Coronary artery (tissue), 2 donors: ENCODE results near the gene TREX2.

Experiments used
- DNase-seq: peaks from one replicate; pipeline ENCODE4 v3.0.0-alpha.2; 2017; ENCODE audit warnings: low spot score
- H3K27ac ChIP-seq, 2 donors: fragments of 200-600 bp; sonication (generic); one replicate each; pipeline ENCODE4 v1.5.1; 2016 to 2019
- H3K4me3 ChIP-seq: fragments of 200-600 bp; sonication (generic); 2 replicates; pipeline ENCODE4 v1.5.1; 2016; ENCODE audit warnings: mild to moderate bottlenecking, moderate library complexity
- TF ChIP-seq, protein P1 (sequence below): fragments of 200-600 bp; sonication (generic); IDR thresholded peaks from one replicate; pipeline ENCODE4 v1.5.1; 2019; ENCODE audit warnings: antibody characterized with exemption

Gene TREX2

DNA sequence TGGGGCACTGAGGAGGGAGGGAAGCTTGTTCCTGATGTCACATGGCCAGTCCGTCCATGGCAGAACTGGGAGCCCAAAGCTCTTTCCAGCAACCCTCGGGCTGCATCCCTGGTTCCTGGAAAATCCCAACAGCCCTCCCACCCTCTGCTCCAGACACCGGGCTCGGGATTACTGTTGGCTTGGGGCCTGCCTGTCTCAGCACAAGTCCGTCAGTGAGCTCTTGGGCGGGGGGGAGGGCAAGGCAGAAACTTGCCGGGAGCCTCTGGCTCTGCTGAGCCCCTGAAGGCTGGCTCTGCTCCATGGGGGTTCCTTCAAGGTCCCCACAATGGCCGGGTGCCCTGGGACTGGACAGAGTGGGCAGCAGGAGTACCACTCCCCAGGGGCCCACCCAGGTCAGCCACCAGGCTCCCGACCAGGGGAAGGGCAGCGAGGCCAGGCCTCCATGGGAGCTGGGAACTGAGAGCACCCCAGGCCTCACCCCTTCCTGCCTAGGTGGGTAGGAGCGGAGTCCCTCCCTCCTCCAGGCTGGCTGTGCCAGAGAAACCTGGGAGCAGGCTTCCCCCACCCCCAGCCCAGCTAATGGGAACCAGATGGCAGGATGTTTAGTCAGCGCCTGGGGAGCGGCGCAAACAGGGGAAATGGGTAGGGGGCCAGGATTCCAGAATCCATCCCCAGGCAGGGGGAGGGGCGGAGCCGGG lies 31.0 kb upstream of the TREX2 start:
- peak overlapping the region; percentile 47 for H3K4me3 ChIP-seq
- H3K27ac ChIP-seq: peak overlapping the region; percentile 78 to 91
- TF ChIP-seq, protein P1, sequence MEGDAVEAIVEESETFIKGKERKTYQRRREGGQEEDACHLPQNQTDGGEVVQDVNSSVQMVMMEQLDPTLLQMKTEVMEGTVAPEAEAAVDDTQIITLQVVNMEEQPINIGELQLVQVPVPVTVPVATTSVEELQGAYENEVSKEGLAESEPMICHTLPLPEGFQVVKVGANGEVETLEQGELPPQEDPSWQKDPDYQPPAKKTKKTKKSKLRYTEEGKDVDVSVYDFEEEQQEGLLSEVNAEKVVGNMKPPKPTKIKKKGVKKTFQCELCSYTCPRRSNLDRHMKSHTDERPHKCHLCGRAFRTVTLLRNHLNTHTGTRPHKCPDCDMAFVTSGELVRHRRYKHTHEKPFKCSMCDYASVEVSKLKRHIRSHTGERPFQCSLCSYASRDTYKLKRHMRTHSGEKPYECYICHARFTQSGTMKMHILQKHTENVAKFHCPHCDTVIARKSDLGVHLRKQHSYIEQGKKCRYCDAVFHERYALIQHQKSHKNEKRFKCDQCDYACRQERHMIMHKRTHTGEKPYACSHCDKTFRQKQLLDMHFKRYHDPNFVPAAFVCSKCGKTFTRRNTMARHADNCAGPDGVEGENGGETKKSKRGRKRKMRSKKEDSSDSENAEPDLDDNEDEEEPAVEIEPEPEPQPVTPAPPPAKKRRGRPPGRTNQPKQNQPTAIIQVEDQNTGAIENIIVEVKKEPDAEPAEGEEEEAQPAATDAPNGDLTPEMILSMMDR: no peak
- DNase-seq: no peak

DNA sequence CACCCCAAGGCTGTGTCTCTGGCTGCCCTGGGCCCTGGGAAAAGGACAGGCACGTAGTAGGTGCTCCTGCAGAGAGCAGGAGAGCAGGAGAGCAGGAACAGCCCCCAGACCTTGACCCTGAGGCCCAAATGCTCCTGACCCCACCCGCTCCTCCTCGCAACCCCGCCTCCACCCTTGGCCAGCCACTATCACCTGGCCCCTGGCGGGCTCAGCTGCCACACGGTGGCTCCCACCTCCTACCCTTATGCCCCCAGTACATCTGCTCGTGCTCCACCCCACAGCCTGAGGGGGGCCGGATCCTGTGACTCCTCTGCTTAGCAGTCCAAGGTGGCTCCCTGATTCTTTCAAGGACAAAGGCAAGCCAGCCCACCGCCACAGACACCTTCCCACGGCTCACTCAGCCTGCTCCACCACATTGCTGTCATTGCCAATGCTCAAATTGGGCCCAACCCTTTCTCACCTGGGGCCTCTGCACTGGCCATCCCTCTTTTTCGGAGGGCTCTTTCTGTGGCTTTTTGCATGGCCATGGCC lies 30.0 kb upstream of the TREX2 start:
- TF ChIP-seq, protein P1: no peak
- H3K27ac ChIP-seq: peak overlapping the region; percentile 78 to 91

DNA sequence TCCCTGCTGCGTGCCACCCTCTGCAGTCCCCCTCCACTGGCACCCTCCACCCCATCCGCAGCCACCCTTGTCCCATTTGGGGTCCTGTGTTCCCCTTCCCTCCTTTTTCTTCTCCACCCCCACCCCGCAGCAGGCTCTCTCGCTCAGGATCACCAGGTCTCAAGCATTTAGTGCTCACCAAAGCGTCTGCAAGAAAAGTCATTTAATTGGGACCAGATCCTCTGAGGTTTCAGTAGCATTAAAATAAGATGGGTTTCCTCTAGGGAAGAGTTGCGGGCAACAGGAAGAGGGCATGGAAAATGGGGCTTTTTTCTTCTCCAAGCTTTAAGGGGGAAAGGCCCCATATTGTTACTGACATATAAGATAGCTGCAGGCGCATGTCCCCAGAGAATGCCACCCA lies 29.4 kb upstream of the TREX2 start:
- Histone ChIP-seq H3K27ac (peak overlapping the region; percentile 78 to 91), H3K4me3 (peak overlapping the region; percentile 56)
- TF ChIP-seq, protein P1: no peak
- no peak for DNase-seq

More for the DNA sequence above, 30.0 kb upstream of the TREX2 start:
- no peak for DNase-seq
- no peak overlapping the region for H3K4me3 ChIP-seq

DNA sequence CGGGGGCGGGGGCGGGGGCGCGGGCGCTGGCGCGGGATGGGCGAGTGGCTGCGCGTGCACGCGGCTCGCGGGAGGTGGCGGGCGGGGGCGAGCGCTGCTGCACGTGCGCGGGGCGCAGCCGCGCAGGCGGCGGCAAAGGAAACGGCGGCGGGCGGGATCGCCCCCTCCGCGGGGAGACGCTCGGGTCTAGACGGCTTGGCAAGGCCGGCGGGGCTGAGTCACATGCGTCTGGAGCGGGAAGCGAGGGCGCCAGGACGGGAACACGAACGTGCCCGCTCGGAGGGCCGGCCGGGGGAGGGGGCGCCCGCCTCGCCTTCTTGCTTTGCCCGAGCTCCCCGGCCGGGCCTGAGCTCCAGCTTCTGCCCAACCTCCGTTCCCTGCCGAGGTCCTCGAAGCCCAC lies 28.9 kb upstream of the TREX2 start:
- DNase-seq: no peak

DNA sequence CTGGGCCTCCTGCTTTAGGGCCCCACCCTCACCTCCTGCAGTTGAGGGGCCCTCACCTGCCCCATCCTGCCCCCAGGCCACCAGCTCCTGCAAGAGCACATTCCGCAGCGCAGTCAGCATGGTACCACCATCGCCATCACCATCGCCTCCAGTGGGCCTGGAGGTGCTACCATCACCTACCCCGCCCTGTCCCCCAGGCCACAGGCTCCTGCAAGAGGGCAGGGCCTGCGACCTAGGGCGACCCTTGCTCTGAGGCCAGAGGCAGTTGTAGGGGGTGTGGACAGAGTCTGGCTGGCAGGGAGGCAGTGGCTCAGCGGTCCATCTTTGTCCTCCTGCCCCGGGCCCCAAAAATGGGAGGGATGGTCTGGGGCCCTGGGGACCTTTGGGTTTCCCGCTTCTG lies 28.4 kb upstream of the TREX2 start:
- Histone ChIP-seq H3K4me3 (peak overlapping the region; percentile 56), H3K27ac (peak overlapping the region; percentile 48 to 91)
- no peak for DNase-seq
- TF ChIP-seq, protein P1: no peak

More for the DNA sequence above, 28.9 kb upstream of the TREX2 start:
- Histone ChIP-seq H3K4me3 (peak overlapping the region; percentile 56), H3K27ac (peak overlapping the region; percentile 78 to 91)
- TF ChIP-seq, protein P1: no peak

DNA sequence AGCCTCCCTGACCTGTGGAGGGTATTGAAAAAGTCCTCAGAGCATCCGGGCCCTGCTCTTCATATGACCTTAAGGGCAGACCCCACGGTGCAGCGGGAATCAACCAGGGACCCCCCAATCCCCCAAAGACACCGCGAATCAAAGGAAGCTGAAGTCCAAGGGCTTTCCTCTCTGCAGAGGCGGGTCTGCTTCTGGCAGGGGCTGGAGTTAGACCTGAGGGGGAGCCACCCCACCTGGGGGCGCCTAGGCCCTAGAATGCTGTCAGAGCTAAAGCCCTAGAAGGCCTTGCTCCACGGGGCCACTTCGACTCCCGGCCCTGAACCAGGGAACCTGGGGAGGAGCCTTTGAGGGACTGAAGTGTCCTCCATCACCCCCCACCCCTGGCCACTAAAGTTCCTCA lies 27.3 kb upstream of the TREX2 start:
- Histone ChIP-seq H3K27ac (peak overlapping the region; percentile 37 to 91), H3K4me3 (no peak overlapping the region)
- TF ChIP-seq, protein P1: no peak
- DNase-seq: no peak
